CD4-positive, CD25-positive, alpha-beta regulatory T cell (primary cell): Measurements from ENCODE around the gene CCDC9B. TPM values are rescaled to one million over a fixed set of nuclear protein-coding genes. Genes with fewer than 3 reads are reported as not detected.
A peak's percentile ranks its signal among the peaks of the same experiment; 100 is the strongest.

ENCODE experiments used
- ATAC-seq, 2 donors: fragments of 150-1000 bp; cut with Tn5 transposase; one replicate each; pipeline ENCODE4 v1.10.0; 2021; ENCODE audit warnings: low read depth in 2 of 2, moderate number of reproducible peaks in 2 of 2, moderate library complexity in 1 of 2
- DNase-seq, 3 donors: peaks; one replicate each; pipeline versions ENCODE4 v3.0.0 to v3.0.0-alpha.2; 2012 to 2022; ENCODE audit warnings: mixed read lengths in 1 of 3
- H3K27ac ChIP-seq: one replicate; pipeline ENCODE4 v1.7.0; 2013; ENCODE audit warnings: mild to moderate bottlenecking, low read length; ENCODE audit not compliant: insufficient read depth, poor library complexity, severe bottlenecking
- H3K27me3 ChIP-seq: one replicate; pipeline ENCODE4 v1.7.0; 2013; ENCODE audit warnings: low read length; ENCODE audit not compliant: control insufficient read depth, insufficient read depth
- H3K36me3 ChIP-seq: one replicate; pipeline ENCODE4 v1.7.0; 2013; ENCODE audit warnings: mild to moderate bottlenecking, low read length, moderate library complexity; ENCODE audit not compliant: control insufficient read depth, insufficient read depth
- H3K4me1 ChIP-seq: 2 replicates; pipeline ENCODE4 v1.7.0; 2013; ENCODE audit warnings: mild to moderate bottlenecking, low read length; ENCODE audit not compliant: insufficient read depth, control insufficient read depth, poor library complexity, severe bottlenecking
- H3K4me3 ChIP-seq: one replicate; pipeline ENCODE4 v1.7.0; 2013; ENCODE audit warnings: low read depth, mild to moderate bottlenecking, low read length, moderate library complexity
- H3K9me3 ChIP-seq, 2 experiments: 1 replicate in 1 of 2; 2 replicates in 1 of 2; pipeline ENCODE4 v1.7.0; 2013; ENCODE audit warnings: low read length in 2 of 2, mild to moderate bottlenecking in 1 of 2, moderate library complexity in 1 of 2; ENCODE audit not compliant: control insufficient read depth in 2 of 2
- H3K27ac Mint-ChIP-seq, 3 donors: one replicate each; pipeline ENCODE4 v1.8.0; 2020 to 2022; ENCODE audit warnings: mild to moderate bottlenecking in 3 of 3, mixed read lengths in 3 of 3, moderate library complexity in 2 of 3
- H3K27me3 Mint-ChIP-seq: one replicate; pipeline ENCODE4 v1.8.0; 2022; ENCODE audit warnings: mild to moderate bottlenecking, mixed read lengths
- H3K36me3 Mint-ChIP-seq: one replicate; pipeline ENCODE4 v1.8.0; 2020; ENCODE audit warnings: mixed read lengths
- H3K4me1 Mint-ChIP-seq, 4 donors: one replicate each; pipeline ENCODE4 v1.8.0; 2020 to 2022; ENCODE audit warnings: mixed read lengths in 4 of 4, mild to moderate bottlenecking in 1 of 4
- H3K4me3 Mint-ChIP-seq, 4 donors: one replicate each; pipeline ENCODE4 v1.8.0; 2020 to 2022; ENCODE audit warnings: mild to moderate bottlenecking in 4 of 4, mixed read lengths in 4 of 4, moderate library complexity in 3 of 4
- H3K9me3 Mint-ChIP-seq, 7 donors: one replicate each; pipeline ENCODE4 v1.8.0; 2020 to 2022; ENCODE audit warnings: mixed read lengths in 7 of 7, mild to moderate bottlenecking in 3 of 7, moderate library complexity in 2 of 7
- polyA plus RNA-seq, 4 donors: library from polyadenylated mRNA; unstranded; fragments of 300-500 nt; fragmentation: Illumina TruSeq; gene quantifications; one replicate each; pipeline ENCODE4 v1.2.3, GENCODE V29; 2021
- total RNA-seq: library from RNA; stranded (reverse); gene quantifications from one replicate; pipeline ENCODE4 v1.2.3, GENCODE V29; 2022

The CCDC9B gene
- total and polyA plus RNA-seq, 5 donors from 2014 or later, result 0.10 to 3.7 TPM; not detected in 3

DNA sequence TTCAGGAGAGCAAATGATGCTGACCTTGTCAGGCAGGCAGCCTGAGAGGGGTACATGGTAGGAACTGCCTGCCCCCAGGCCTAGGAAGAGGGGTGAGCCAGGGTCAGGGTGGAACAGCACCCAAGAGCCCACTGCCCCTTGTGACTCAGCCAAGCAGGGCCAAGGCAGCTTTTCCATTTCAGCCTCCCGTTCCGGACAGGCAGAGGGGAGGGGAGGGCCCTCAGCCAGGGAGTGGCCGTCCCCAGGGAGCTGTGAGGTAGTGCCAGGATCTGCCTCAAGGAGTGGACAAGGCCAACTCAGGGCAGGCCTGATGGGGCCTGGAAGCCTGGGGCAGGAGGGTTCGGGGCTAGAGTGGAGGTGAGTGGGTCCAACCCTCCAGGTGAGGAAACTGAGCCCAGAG, 52.8 kb downstream of the CCDC9B start:
- no peak overlapping the region for H3K4me3 ChIP-seq
- DNase-seq (no peak), ATAC-seq (no peak)
- Mint-ChIP-seq H3K36me3 (no peaks in the 10 kb centered on the region), H3K4me3 (no peak overlapping the region), H3K4me1 (no peaks in the 10 kb centered on the region), H3K27ac (peak overlapping the region in 1 of 3 donors; percentile 14), H3K27me3 (no peaks in the 10 kb centered on the region), H3K9me3 (peaks cover 0 to 1% (median 0%) of the 10 kb centered on the region in 7 donors)
- no peak overlapping the region for H3K27ac ChIP-seq
- H3K27me3 ChIP-seq, result no peaks in the 10 kb centered on the region
- H3K36me3 ChIP-seq, result peaks cover 29% of the 10 kb centered on the region
- H3K4me1 ChIP-seq, result peaks cover 5% of the 10 kb centered on the region
- H3K9me3 ChIP-seq, result no peaks in the 10 kb centered on the region

DNA sequence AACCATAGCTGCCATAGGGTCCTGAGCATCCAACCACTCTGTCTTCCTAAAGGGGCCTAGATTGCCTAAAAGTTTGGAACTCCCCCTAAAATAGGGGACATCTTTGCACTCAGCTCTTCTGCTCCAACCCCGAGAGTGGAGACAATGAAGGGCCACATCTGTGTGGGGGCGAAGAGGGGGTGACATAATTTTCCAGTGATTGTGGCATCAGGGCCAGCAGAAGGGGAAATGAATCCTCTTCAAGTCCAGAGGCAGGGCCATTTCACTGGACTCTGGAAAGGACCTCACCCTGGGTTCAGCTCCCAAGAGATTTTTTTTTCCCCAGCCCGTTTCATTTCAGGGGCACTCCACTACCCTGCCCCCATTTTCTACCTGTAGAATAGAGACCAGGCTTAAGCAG, 53.2 kb downstream of the CCDC9B start:
- Mint-ChIP-seq H3K4me3 (no peak overlapping the region), H3K27ac (peak overlapping the region in 1 of 3 donors; percentile 42), H3K9me3 (peaks cover 0 to 1% (median 0%) of the 10 kb centered on the region in 7 donors), H3K36me3 (no peaks in the 10 kb centered on the region), H3K27me3 (no peaks in the 10 kb centered on the region), H3K4me1 (no peaks in the 10 kb centered on the region)
- Histone ChIP-seq H3K36me3 (peaks cover 24% of the 10 kb centered on the region), H3K4me3 (no peak overlapping the region), H3K9me3 (no peaks in the 10 kb centered on the region), H3K27ac (no peak overlapping the region), H3K4me1 (peaks cover 9% of the 10 kb centered on the region), H3K27me3 (no peaks in the 10 kb centered on the region)
- ATAC-seq, result no peak
- no peak for DNase-seq

DNA sequence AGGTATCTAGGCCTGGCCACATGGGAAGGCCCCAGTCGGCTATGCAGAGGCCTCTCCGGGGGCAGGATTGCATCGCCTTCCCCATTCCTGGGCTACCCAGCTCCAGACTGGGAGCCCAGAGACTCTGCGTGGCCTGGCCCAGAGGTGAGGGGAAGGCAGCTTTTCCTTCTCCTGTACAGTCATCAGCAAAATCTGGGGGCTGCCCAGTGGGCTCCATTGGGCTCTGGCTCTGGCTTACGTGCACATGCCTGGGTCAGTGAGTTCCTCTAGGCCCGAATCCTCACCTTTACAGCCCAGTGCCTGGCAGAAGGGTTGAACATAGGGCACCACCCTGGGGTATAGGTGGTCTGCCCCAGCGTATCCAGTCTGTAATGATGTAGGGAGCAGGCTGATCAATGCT, 53.9 kb downstream of the CCDC9B start:
- H3K9me3 Mint-ChIP-seq, result peaks cover 0 to 1% (median 0%) of the 10 kb centered on the region in 7 donors
- no peak for ATAC-seq
- Histone ChIP-seq H3K4me3 (no peak overlapping the region), H3K4me1 (peaks cover 17% of the 10 kb centered on the region), H3K27me3 (no peaks in the 10 kb centered on the region), H3K9me3 (no peaks in the 10 kb centered on the region), H3K36me3 (peaks cover 19% of the 10 kb centered on the region), H3K27ac (no peak overlapping the region)
- H3K36me3 Mint-ChIP-seq, result no peaks in the 10 kb centered on the region
- H3K4me1 Mint-ChIP-seq, result no peaks in the 10 kb centered on the region
- H3K4me3 Mint-ChIP-seq, result no peak overlapping the region
- DNase-seq, result no peak
- H3K27me3 Mint-ChIP-seq, result no peaks in the 10 kb centered on the region
- H3K27ac Mint-ChIP-seq, result no peak overlapping the region

DNA sequence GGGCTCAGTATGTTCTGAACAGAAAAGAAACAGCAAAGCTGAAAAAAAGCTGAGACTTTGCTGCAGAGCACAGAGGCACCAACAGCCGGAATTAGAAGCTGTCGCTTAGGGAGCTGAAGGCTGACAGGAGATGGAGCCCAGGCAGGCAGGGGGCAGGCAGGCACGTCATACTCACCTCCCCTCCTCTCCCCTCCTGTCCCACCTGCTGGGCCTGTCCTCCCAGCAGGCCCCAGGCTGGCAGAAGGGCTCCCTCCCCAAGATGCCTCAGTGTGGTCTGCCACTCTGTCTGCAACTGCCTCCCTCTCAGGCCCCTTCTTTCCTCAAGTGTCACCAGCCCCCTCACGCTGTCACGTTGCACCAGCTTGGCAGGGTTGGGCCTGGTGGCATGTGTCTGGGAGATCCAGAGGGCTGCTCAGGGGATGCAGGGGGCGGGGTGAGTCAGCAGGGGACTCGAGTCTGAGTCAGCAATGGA, 54.6 kb downstream of the CCDC9B start:
- Mint-ChIP-seq H3K4me3 (peak overlapping the region in 1 of 4 donors; percentile 27), H3K36me3 (no peaks in the 10 kb centered on the region), H3K4me1 (no peaks in the 10 kb centered on the region), H3K27ac (no peak overlapping the region), H3K9me3 (peaks cover 0 to 1% (median 0%) of the 10 kb centered on the region in 7 donors), H3K27me3 (peaks cover under 1% of the 10 kb centered on the region)
- H3K27ac ChIP-seq, result no peak overlapping the region
- H3K9me3 ChIP-seq, result no peaks in the 10 kb centered on the region
- H3K4me3 ChIP-seq, result no peak overlapping the region
- H3K27me3 ChIP-seq, result no peaks in the 10 kb centered on the region
- no peak for ATAC-seq
- H3K36me3 ChIP-seq, result peaks cover 19% of the 10 kb centered on the region
- DNase-seq, result no peak
- H3K4me1 ChIP-seq, result peaks cover 22% of the 10 kb centered on the region

DNA sequence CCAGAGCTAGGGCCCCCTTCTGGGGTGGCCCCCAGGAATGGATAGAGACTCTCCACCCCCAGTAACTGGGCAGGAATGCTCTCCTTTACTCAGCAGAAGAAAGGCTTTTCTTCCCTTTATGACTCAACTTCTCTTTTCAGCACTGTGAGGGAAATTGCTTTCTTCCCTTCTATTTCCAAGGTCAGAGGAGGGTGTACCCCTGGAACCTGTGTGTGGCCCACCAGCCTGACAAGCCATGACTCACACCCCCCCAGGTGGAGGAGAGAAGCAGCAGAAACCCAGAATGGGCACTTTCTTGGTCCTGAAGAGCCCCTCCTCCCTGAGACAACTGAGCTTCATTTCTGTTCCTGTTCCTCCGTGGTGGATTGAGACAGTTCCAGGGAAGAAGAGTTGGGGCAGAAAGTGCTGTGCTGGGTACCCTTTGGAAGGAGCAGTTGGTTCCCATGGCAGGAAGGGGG, 55.2 kb downstream of the CCDC9B start:
- peaks cover 19% of the 10 kb centered on the region for H3K36me3 ChIP-seq
- Mint-ChIP-seq H3K4me1 (no peaks in the 10 kb centered on the region), H3K27me3 (peaks cover 6% of the 10 kb centered on the region), H3K27ac (peak overlapping the region in 1 of 3 donors; percentile 56), H3K36me3 (no peaks in the 10 kb centered on the region), H3K9me3 (peaks cover 0 to 1% (median 0%) of the 10 kb centered on the region in 7 donors), H3K4me3 (peak overlapping the region in 2 of 4 donors; percentile 27 to 64)
- H3K27ac ChIP-seq, result no peak overlapping the region
- peaks cover 22% of the 10 kb centered on the region for H3K4me1 ChIP-seq
- H3K4me3 ChIP-seq, result no peak overlapping the region
- no peaks in the 10 kb centered on the region for H3K9me3 ChIP-seq
- no peak for DNase-seq
- peaks cover 1% of the 10 kb centered on the region for H3K27me3 ChIP-seq
- no peak for ATAC-seq

DNA sequence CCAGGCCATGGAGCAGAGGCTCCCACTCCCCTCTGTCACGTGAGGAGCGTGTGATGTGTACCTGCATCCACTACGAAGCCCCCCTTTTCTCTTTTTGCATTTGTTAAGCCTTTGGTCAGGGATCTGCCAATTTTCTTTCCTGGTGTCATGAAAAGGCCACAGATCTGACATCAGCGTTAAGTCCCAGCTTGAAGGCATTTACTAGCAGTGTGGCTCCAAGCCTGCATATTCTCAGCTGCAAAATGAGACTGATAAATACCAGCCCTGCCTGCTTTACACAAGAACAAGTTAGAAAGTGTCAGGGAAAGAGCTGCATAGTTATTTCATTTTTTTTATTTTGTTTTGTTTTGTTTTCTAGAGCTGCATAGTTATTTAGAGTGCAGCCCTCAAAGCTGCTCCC, 55.6 kb downstream of the CCDC9B start:
- Mint-ChIP-seq H3K27ac (no peak overlapping the region), H3K4me1 (no peaks in the 10 kb centered on the region), H3K4me3 (peak overlapping the region in 2 of 4 donors; percentile 29 to 64), H3K9me3 (peaks cover 0 to 1% (median 0%) of the 10 kb centered on the region in 7 donors), H3K27me3 (peaks cover 10% of the 10 kb centered on the region), H3K36me3 (no peaks in the 10 kb centered on the region)
- Histone ChIP-seq H3K27me3 (peaks cover 2% of the 10 kb centered on the region), H3K9me3 (no peaks in the 10 kb centered on the region), H3K27ac (no peak overlapping the region), H3K4me1 (peaks cover 22% of the 10 kb centered on the region), H3K4me3 (no peak overlapping the region), H3K36me3 (peaks cover 19% of the 10 kb centered on the region)
- DNase-seq (no peak), ATAC-seq (no peak)

DNA sequence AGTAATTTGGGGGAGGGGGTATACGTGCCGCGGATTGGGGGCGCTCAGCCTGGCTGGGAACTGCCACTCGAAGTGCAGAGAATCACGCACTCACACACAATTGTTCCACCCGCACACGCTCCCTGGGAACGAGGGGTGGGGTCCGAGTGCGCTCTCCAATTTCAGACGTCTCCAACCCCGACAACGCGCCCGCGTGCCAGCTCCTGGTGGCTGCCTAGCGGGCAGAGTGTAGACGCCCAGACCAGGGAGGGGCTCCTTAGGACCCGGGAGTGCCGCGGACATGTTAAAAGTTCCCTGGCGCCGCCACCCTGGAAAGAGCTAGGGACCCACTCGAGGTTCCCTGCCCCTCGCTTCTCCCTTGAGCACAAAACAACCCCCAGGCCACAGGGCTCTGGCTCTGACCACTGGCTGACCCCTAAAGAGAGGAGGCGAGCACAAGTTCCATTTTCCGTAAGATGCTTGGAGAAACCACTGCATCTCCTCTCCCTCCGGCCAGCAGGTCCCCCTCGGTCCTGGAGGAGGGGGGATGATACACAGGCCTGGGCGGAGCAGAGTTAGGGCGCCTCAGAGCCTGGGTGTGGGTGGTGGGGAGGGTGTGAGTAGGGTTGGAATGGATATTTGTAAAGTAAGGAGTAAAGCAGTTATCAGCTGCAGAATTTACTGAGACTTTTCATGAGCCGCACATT, 57.0 kb downstream of the CCDC9B start:
- H3K27ac Mint-ChIP-seq, result no peak overlapping the region
- H3K4me3 Mint-ChIP-seq, result peak overlapping the region in 3 of 4 donors; percentile 54 to 70 (median 55)
- Histone ChIP-seq H3K36me3 (peaks cover 12% of the 10 kb centered on the region), H3K27me3 (peaks cover 7% of the 10 kb centered on the region), H3K4me3 (no peak overlapping the region), H3K27ac (no peak overlapping the region), H3K9me3 (no peaks in the 10 kb centered on the region), H3K4me1 (peaks cover 25% of the 10 kb centered on the region)
- DNase-seq (no peak), ATAC-seq (no peak)
- H3K27me3 Mint-ChIP-seq, result peaks cover 19% of the 10 kb centered on the region
- peaks cover 0 to 4% (median 2%) of the 10 kb centered on the region in 4 donors for H3K4me1 Mint-ChIP-seq
- no peaks in the 10 kb centered on the region for H3K36me3 Mint-ChIP-seq
- H3K9me3 Mint-ChIP-seq, result peaks cover 0 to 1% (median 0%) of the 10 kb centered on the region in 7 donors
